Skeletal muscle cell (primary cell): ENCODE measurements around the gene REC114.
A peak's percentile ranks its signal among the peaks of the same experiment; 100 is the strongest.
"Not testable (repeated sequence)": the region's sequence is repeated elsewhere in the genome, so short reads cannot be mapped to it uniquely, and the experiment has no call there.

Source experiments
- DNase-seq: peaks from one replicate; pipeline ENCODE4 v3.0.0-alpha.2; 2010; ENCODE audit warnings: low read depth
- H3K4me3 ChIP-seq: 2 replicates; pipeline ENCODE4 v1.5.1; 2011; ENCODE audit warnings: low read depth, mild to moderate bottlenecking, control low read depth, low read length, moderate library complexity

The REC114 gene

GRCh38 chr15:73570355-73571032, 127.5 kb downstream of the REC114 start:
- no peak for DNase-seq

DNA sequence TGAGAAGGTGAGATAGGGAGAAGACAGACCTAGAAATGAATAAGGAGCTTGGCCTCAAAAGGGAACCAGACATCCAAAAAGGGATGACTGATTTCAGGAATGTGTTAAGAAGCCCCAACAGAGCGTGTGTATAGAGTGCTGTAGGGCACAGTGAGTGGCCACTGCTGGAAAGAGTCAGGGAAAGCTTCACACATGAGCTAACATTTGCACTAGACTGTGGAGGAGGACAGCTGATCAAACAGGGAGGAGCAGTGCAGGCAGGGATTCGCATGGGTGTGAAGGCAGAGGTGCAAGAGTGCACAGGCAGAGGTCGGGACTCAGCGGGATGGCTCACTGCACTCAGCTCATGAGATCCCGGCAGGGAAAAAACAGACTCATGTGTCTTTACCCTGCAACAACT, 128.4 kb downstream of the REC114 start:
- no peak overlapping the region for H3K4me3 ChIP-seq
- DNase-seq, result no peak

More at GRCh38 chr15:73570355-73571032, 127.5 kb downstream of the REC114 start:
- H3K4me3 ChIP-seq, result no peak overlapping the region

DNA sequence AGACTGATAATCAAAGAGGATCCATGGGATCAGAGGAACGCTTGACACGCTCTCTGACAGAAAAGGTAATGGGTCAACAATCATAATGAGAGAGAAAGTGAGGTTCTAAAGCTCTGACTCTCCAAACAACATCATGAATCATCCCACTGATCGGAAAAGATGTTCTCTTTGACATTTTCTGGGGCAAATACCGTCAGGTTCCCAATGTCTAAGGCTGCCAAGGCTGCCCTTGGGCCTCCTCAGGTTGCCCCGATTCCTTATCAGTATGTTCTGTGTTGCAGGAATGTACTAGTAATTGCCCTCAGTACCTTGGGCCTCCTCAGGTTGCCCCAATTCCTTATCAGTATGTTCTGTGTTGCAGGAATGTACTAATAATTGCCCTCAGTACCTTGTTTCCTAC, 129.3 kb downstream of the REC114 start:
- DNase-seq, result no peak
- H3K4me3 ChIP-seq, result no peak overlapping the region

DNA sequence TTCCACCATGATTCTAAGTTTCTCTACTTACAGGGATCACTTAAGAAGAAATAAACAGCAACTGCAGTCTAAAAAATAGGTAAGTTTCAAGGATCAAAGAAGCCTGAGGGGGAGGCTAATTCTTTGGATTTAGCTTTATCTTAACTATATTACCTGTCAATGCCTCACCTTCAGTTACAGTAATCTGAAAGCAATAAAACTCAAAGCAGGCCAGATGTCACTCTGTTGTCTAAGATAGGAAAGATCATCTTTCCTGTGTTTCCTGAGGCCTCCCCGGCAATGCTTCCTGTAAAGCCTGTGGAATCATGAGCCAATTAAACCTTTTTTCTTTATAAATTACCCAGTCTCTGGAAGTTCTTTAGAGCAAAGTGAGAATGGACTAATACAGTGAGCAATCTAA, 130.1 kb downstream of the REC114 start:
- no peak for DNase-seq
- no peak overlapping the region for H3K4me3 ChIP-seq

GRCh38 chr15:73573572-73573971, 130.6 kb downstream of the REC114 start:
- DNase-seq, result peak; percentile 93
- H3K4me3 ChIP-seq, result no peak overlapping the region

DNA sequence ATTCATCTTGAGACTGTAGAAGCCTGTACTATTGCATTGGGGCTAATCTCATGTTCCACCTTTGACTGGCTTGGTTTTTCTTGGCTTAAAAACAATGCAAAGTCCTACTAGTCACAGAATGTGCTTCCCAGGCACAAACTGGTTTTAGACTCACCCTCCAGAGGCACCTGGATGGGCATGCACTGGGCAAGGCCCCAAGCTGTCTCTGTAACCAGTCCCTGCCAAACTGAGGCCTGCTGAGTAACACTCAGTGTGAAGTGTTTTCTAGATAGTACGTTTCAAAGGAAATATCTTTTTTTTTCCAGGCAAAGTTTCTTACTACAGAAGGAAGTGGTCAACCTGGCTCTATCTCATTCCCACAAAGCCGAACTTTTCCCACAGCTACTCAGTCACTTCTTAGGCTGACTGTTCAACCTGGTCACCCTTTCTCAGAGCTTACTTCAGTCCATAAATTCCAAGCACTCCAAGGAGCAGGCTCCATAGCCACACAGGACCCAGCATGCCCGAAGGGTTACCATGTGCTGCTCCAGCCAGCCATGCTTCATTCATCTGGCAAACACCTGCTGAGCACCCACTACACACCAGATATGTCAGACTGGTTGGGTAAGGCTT, 132.8 kb downstream of the REC114 start:
- no peak for DNase-seq
- no peak overlapping the region for H3K4me3 ChIP-seq

DNA sequence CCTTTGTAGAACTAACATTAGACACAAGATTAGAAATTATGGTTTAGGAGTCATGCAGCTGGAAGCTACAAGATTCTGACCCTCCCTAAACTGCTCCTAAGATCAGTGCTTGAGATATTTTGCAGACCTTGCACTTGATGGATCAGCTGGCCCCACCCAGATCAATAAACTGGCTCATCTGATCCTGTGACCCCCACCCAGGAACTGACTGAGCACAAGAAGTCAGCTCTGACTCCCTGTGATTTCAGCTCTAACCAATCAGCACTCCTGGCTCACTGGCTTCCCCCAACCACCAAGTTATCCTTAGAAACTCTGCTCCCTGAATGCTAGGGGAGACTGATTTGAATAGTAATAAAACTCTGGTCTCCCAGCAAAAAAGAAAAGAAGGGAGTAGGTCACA, 134.6 kb downstream of the REC114 start:
- H3K4me3 ChIP-seq, DNase-seq: not testable (repeated sequence)

GRCh38 chr15:73578026-73578425, 135.1 kb downstream of the REC114 start:
- no peak for DNase-seq
- H3K4me3 ChIP-seq, result no peak overlapping the region

GRCh38 chr15:73582851-73583379, 140.0 kb downstream of the REC114 start:
- no peak overlapping the region for H3K4me3 ChIP-seq
- DNase-seq, result no peak

- H3K4me3 ChIP-seq, result no peak overlapping the region
- no peak for DNase-seq
Measured at GRCh38 chr15:73583544-73583943, 140.6 kb downstream of the REC114 start.

- DNase-seq, result no peak
- H3K4me3 ChIP-seq, result no peak overlapping the region
Measured at GRCh38 chr15:73584699-73585420, 141.9 kb downstream of the REC114 start.

DNA sequence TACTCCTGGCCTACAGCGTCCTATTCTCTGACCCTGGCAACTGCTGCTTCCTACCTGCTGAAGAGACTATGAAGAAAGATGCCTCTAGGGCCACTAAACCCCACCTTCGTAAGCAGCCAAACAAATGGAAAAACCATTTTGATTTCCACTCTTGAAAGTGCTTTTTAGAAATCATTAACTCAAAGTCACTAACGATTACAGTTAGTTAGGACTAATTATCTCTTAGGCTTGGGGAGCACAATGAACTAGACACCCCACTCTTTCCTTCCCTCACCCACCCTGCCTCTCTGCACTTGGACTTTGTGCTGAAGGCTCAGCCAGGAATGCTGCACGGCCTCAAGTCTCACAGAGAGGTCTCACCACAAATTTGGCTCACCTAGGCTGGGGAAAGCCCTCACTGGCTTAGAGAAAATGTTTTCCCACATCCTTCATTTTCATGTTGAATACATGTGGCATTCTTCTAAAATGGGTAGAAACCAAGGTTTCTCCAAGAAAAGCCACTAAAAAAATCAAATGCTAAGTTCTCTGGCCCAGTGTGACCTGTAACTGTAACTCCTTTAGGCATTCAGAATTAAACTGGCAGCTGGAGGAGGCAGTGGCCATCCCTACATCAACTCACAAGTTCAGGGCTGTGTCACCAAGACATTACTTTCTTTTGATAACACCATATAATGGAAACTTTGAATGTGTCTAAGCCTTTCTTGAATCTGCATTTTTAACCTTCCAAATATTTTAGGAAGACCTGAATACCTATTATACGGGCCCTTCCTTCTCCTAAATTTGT, 143.1 kb downstream of the REC114 start:
- H3K4me3 ChIP-seq, result no peak overlapping the region
- DNase-seq, result no peak

DNA sequence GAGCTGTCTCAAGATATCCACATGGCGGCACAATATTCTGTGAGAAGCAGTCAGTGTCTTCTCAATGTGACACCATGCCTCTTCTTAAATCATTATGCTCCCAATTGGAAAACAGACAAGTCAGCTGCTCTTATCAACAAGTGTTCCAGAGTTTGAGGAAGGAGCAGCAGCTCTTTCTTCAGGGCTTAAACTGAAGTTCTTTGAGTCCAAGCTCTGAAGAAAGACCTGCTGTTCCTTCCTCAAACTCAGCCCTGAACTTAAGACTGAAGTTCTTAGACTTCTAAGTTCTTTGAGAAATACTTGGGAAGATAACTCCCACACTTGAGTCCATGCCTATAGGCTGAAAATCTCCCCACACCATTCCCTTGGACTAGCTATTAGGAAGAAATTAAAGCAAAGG, 146.8 kb downstream of the REC114 start:
- no peak for DNase-seq
- H3K4me3 ChIP-seq, result no peak overlapping the region

DNA sequence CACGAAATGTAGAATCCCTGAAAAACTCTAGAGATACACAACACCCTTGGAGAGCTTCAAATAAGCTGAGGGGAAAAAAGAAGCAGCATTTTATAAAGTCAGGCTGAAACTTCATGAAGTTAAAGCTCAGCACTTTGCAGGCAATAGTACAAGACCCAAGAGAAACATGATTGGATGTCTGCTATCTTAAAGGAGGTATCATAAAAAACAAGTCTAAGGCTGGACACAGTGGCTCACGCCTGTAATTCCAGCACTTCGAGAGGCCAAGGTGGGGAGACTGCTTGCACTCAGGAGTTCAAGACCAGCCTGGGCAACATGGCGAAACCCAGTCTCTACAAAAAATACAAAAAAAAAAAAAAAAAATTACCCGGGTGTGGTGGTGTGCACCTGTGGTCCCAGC, 147.3 kb downstream of the REC114 start:
- DNase-seq, result no peak
- H3K4me3 ChIP-seq, result no peak overlapping the region

DNA sequence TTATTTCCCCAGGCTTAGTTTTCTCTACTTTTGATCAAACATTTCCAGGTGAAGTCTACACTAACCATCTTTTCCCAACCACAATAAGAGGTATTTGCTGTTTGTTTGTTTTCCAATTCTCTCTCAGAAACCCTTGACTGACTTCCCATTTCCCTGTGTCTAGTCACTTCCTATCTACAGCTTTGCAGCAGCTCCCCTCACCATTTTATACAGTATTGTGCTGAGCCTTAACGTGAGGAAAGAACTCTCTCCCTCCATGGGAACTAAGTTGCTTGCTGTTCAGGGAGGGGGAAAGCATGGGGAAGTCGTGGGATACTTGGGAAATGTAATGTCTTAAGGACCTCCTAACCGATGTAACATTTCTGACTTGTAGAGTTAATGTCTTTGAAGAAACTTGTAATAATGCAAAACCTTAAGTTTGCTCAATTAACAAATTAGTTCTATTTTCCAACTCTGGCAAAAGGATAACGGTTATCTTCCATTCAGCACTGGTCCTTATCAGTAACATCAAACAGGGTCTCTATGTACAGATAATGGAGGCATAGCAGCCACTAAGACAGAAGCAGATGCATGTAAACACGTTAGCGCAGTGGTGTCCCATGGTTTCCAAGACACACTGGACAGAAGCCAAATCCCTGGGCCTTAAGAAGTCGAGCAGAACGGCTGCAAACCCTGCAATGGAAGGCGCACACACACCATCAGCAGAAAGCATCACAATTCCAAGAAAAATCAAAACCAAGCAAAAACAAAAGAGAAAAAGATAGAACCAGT, 150.5 kb downstream of the REC114 start:
- no peak for DNase-seq
- H3K4me3 ChIP-seq, result no peak overlapping the region

GRCh38 chr15:73594109-73594508, 151.1 kb downstream of the REC114 start:
- H3K4me3 ChIP-seq, result no peak overlapping the region
- DNase-seq, result no peak

DNA sequence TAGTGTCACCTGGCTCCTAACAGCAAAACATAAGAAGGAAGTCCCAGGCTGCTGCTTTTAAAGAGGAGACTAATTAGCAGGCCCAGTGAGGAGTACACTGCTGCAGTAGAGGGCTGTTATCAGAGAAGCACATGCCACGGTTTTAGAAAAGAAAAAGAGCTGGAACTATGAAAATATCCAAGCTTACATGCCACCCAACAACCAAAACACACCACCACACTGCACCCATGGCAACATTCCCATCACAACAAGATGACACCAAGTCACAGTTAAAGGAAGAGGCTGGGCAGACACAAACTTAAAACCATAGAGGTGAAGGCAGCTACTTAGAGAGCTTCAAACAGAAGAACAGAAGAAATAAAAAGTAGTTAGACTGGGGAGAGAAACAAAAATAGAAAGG, 153.2 kb downstream of the REC114 start:
- H3K4me3 ChIP-seq, result no peak overlapping the region
- no peak for DNase-seq

GRCh38 chr15:73597036-73597638, 154.2 kb downstream of the REC114 start:
- no peak for DNase-seq
- H3K4me3 ChIP-seq, result no peak overlapping the region
